ENCODE data around the gene MRO.
"Not testable (repeated sequence)": the region's sequence is repeated elsewhere in the genome, so short reads cannot be mapped to it uniquely, and the experiment has no call there.

Gene MRO

DNA sequence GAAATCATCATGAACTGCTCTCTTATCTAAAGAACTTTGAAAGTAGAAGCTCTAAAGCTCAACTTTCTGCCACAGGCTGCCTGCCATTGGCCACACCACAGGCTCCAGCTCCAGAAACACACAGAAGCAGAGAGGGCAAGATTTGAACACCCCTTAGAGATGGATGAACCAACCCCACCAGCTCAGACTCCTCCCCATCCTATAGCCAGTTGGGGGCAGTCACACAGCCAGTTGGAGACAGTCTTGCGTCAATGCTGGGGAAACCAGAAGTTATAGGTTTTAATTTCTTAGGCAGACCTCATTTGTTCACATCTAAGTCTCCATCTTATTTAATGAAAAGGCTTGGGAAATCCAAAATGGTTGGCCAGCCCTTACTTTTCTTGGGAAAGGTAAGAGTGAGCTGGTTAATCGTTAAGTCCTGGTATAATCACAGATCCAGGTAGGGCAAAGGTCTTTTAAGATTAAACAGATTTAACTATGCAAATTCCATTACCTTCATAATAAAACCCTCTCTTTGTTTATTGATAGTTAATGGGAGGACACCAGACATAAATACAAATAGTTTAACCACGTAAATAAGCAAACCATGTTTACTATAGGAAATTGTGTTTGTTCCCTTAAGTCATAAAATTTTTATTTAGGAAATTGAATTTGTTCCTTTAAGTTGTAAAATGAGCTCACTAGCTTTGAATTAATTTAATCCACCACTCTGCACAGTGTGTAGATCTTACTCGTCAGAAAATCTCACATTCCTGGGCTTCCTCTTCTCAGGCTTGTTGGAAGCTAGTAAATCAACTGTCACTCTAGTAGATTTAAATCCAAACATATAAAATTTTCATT, 28.0 kb downstream of the MRO start:
- DNase-seq (ENCODE audit: low spot score), result no peak

DNA sequence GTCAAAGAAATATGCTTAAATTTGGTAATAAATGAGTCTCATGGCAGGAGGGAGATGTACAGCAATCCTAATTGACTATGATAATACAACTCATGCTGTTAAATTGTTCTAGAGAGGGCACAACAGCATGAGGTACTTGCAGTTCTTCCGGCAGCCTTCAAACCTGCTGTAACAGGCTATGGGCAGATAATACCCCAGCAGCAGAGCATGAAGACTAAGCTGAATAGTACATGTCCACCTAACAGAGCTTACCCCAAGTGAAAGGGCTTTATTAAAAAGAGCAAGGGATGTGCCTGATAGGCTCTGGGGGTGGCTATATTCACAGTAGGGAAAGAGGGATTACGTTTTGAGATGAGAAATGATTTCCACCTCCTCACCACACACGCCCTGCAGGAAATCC, 28.9 kb downstream of the MRO start:
- no peak for DNase-seq (ENCODE audit: low spot score)

DNA sequence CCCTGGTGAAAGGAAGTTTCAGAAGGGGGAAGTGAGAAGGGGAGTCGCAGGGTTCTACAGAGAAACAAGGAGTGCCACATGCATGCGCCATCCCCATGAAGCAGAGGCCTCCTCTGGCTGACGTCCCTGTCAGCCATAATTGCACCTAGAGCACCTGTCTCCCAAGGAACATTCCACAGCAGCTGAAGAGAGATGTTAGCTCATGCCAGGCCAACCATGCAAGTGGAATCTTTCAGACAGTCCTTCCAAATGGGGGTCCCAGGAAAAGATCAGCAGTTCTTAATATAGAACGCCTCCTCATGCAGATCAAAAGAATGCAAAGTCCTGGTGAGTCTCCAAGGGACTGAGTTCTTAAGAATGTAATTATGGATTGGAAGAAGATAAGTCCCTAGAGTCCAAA, 29.6 kb downstream of the MRO start:
- DNase-seq (ENCODE audit: low spot score), result no peak

DNA sequence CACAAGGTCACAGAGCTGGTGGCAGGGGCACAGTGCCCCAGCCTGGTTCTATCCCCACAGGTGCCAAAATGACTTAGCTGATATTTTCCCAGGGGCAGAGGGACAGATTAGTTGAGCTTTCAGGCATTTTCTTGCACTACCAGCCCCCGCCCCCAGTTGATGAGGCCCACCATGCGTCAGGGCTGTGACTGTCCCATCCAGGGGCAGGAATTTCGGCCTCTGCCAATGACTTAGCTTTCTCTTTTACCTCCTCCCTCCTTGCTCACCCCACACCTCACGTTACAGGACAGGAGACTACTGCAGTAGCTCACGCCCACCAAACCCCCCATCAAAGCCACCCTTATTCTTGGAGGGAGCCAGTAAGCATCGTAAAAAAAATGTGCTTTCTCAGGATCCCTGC, 31.5 kb downstream of the MRO start:
- no peak for DNase-seq (ENCODE audit: low spot score)

DNA sequence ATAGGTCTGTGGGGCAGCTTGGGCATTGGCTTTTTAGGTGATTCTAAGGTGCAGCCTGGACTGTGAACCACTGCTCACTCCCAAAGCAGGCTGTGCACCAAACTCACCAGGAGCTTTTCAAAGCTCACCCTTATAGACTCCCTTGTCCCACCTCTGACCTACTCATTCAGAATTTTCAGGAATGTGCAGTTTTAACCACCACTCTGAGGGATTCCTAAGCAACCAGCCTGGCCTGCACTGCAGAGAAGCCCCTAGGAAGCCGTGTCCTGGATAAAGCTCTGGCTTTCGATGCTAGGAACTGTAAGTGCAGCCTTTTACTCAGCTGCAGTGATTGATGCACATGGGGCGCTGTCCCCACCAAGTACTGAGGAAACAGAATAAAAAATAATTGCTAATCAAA, 33.0 kb downstream of the MRO start:
- DNase-seq (ENCODE audit: low spot score), result no peak

DNA sequence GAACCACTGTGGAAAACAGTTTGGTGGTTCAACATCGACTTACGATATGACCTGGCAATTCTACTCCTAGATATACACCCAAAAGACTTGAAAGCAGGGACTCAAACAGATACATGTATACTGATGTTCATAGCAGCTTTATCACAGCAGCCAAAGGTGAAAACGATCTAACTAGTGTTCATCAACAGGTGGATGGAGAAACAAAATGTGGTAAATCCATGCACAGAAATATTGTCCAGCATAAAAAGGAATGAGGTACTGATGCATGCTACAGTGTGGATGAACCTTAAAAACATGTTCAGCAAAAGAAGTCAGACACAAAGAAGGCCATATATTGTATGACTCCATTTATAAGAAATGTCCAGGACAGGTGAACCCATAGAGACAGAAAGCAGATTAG, 36.3 kb downstream of the MRO start:
- no peak for DNase-seq (ENCODE audit: low spot score)

DNA sequence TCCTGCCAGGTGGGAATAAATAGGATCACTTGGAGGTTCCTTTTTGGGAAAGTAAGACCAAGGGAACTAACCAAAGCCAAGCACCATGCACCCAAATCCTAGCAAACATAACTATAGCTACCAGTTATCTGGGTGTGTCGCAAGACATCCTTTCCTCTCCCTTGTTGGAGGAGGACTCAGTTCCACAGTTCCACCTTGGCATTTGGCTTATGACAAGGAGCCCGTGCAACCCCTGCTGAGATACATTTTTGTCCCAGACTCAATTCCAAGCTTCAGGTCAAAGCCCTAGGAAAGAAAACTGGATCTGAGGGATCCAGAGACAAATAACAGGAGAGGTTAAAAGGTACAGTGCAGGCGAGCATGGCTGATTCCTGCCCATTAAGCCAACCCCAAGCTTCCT, 40.8 kb downstream of the MRO start:
- DNase-seq (ENCODE audit: low spot score), result not testable (repeated sequence)

DNA sequence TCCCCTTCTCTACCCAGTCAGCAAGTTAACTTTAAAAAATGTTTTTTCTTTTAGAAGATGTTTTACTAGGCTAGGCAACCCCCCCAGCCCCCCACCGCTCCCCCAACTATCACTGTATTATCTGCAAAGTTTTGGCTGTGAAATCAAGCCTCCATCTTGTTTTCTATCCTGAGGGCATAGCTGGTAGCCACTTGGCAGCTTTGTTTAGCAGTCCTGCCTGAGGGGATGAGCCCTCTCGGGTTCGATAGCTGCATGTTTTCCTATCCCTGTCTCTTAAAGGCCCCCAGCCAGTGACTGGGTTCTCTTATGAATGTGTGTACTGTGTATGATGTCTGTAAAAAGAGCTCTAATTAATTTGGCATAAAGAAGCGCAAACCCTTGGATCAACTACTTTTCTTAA, 43.4 kb downstream of the MRO start:
- no peak for DNase-seq (ENCODE audit: low spot score)

DNA sequence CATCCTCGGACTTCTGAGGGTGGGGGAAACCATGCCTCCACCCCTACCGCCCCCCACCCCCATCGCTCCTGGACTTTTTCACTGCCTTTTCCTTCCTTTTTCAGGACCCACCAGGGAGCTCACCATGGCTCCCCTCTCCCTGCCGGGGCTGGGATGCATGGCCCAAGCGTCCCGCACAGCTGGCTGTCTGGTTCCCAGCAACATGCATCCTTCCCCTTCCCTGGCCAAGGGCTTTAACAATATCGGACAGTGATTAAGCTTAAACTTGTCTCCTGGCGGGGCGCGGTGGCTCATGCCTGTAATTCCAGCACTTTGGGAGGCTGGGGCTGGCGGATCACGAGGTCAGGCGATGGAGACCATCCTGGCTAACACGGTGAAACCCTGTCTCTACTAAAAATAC, 44.1 kb downstream of the MRO start:
- DNase-seq (ENCODE audit: low spot score), result no peak

DNA sequence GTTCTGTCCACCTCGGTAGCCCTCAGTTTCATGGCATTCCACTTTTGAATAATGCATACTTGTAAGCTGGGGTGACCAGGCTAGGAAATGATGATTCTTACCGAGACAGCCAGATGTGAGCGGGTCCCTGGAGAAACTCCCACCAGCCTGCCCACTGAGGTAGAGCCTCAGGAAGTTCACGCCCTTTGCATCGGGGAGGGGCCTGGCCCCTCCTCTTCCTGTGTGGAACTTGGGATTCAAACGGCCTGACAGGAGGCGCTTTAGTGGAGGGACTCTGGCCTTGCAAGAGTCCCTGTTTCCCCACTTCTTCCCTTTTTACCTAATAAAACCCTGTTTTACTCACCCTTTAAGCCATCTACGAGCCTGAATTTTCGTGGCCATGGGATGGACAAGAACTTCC, 44.6 kb downstream of the MRO start:
- DNase-seq (ENCODE audit: low spot score), result no peak

DNA sequence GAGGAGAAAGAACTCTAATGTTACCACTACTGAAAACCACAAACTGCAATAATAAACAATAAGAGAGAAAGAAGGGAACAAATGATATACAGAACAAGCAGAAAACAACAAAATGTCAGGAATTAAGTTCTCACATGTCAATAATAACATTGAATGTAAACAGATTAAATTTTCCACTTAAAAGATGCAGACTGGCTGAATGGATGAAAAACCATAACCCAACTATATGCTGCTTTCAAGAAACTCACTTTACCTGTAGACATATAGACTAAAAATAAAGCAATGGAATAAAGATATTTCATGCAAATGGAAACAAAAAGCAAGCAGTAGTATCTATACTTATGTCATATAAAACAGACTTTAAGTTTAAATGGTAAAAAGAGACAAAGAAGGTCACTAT, 50.4 kb downstream of the MRO start:
- no peak for DNase-seq (ENCODE audit: low spot score)

DNA sequence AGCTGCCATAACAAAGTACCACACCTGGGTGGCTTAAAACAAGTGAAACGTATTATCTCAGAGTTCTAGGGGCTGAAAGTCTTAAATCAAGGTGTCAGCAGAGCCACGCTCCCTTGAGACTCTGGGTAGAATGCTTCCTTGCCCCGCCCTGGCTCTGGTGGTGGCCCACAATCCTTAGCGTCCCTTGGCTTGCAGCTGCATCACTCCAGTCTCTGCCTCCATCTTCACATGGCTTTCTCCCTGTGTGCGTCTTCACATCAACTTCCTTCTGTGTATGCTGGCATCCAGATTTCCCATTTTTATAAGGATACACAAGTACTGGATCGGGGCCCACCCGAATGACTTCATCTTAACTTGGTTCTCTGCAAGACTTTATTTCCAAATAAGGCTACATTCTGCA, 62.5 kb downstream of the MRO start:
- DNase-seq (ENCODE audit: low spot score), result no peak

DNA sequence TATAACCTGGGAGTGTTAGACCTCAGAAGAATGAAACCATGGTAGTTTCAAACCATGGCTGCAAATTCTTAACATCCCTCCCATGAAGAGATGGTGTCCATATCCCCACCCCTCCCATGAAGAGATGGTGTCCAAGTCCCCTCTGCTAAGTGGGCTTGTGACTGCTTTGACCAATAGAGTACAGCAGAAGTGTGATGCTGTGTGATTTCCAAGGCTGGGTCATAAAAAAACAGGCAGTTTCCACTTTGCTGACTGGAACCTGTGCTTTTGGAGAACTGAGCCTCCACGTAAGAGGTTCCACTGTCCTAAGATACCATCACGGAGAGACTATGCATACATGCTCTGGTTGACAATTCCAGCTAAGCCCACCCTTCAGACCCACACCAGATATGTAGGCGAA, 65.5 kb downstream of the MRO start:
- no peak for DNase-seq (ENCODE audit: low spot score)

DNA sequence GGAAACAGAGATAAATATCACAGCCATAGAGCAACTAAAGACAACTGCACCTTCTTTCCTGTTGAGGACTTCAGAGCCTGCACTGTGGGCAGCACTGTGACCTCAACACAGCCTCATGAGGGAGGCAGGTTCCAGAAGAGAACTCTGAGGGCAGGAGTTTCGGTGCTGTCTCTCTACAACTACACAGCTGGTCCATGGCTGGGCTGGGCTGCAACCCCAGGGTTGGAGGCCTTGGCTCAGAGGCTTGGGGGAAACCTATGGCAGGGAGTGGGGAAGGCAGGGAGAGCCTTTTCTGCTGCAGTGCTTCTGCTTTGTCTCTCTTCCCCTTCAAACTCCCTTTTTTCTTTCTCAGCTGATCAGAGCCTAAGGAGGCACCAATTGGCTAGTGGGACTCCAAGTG, 66.5 kb downstream of the MRO start:
- no peak for DNase-seq (ENCODE audit: low spot score)

DNA sequence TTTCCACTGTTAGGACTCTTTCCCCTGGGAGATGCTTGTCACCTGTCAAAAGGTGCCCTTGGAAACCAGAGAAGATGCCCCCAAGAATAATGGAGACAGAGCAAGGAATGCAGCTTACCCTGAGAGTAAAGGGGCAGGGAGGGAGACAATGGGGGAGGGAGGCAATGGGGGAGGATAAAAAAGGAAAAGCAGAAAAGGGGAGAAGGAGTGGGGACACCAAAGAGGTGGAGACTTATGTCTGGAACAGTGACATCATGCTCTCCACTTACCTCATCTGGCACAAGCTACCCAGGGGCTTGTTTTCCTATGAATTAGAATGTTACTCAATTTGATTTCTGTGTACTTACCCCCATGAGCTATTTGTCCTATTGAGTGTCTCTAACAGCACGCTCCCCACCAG, 67.9 kb downstream of the MRO start:
- DNase-seq (ENCODE audit: low spot score), result no peak

DNA sequence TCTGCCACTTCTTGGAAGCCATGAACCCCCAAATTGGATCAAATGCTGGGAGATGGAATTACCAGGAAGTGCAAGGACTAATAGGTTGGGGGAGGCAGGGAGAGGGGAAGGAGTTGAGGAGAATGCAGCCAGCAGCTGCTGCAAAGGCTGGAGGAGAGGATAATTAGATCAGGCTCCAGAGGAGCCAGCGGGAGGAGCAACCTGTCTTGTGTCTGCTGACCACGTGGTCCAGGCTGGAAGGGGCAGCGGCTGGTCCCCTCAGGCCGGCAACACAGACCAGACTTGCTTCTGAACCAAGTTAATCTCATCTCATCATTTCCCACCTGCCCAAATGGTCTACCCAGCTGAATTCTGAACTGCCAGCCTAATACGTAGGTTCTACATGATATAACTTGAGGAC, 68.3 kb downstream of the MRO start:
- DNase-seq (ENCODE audit: low spot score), result no peak

DNA sequence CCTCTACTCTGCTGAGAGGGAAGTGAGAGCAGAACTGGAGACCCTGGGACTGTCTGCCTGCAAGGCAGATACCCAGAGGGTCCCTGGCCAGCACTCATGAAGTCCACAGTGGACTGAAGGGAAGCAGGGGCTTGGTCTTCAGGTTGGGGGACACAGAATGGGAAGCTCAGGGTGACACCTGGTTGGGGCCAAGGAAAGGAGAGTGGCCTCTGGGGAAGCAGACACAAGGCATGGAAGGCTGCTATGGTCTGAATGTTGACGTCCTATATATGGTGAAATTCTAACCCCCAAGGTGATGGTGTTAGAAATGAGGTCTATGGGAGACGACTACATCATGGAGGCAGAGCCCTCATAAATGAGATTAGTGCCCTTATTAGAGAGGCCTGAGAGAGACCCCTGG, 69.3 kb downstream of the MRO start:
- no peak for DNase-seq (ENCODE audit: low spot score)

DNA sequence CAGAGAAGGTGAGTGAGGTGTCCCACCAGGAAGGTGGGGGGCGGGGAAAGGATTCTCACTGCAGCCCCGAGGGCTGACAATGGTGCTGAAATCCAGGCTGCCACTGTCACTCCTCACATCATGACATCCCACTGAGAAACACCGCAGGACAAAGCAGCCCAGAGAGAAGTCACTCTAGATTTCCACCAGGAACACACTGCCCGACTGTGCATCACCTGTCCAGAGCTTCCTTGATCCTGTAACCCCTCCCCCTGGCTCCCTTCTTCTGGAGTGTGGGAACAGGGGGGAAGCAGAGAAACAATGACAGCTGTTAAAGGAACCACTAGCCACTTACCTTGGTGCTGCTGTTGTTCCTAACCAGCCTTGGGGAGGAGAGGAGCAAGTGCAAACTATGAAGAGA, 69.9 kb downstream of the MRO start:
- DNase-seq (ENCODE audit: low spot score), result no peak

DNA sequence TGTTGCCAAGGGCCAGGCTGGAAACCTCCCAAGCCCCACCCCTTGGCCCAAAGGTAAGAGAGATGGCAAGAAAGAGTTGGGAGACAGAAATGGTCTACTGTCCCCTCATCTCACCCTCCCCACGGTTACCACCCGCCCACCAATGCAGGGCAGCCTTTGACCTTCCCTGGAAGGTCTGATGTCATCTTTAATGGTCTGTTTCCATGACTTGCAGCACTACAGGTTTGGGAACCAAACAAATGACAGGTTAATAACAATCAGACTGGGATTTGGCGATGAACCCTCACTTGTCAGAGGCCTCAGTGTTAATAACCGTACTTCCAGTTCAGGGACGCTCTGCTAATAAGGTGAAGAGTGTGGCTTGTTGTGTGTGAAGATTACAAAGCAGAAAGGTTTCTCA, 70.4 kb downstream of the MRO start:
- DNase-seq (ENCODE audit: low spot score), result no peak

DNA sequence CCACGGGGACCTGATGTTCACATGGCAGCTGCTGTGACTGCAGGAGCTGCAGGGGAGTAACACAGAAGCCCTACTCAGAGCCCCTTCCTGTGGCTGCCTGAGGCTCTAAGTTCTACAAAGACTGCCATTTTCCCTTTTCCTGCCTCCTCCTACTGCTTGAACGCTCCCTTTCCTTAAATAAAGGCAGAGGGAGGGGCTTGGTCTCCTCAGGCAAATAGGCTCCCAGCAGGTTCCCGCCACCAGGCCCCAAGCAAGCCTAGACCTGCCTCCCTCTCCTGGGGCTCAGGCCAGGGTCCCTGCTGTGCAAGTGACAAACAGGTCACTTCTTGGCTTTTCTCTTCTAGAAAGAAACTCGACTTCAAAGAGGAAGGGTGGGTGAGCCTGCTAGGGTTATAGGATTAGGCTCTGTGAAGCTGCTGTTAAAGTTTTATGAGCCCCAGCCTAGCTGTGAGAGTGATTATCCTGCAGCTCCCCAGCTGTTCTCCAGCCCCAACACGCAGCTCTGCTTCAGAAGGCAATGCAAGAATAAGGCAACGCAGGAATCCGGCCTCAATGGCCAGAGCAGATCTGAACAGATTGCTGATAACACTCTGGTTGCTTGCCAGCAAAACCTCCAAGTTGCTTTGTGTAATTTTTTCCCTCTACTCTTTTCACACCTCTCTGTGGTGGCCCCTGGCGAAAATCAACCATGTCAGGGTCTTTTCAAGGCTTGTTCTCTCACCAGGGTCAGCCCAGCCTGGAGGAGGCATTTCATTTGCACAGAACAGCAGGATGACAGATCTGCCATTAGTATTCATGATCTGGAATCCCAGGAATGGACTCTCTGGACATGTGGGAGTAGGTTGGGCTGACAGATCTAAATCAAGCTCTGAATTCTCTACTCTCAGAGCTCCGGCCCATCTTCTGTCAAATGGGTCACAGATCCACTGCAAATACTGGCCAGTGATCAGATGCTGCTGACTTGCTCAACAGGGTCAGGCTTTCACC, 71.3 kb downstream of the MRO start:
- no peak for DNase-seq (ENCODE audit: low spot score)

DNA sequence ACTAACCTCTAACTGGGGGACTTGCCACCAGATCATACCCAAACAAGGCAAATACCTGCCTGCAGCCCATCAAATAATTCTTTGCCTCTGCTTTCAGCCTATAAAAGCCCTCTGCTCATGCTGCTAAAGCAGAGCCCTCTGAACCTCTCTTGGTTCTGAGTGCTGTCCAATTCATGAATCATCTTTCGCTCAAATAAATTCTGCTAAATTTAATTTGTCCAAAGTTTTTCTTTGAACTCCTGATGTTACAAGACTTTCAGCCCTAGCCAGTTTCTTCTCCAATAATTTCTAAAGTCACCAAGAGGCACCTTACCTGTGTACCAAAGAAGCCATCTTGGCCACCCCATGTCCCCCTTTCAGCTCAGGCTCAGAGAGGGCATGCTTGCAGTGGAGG, 72.0 kb downstream of the MRO start:
- no peak for DNase-seq (ENCODE audit: low spot score)

DNA sequence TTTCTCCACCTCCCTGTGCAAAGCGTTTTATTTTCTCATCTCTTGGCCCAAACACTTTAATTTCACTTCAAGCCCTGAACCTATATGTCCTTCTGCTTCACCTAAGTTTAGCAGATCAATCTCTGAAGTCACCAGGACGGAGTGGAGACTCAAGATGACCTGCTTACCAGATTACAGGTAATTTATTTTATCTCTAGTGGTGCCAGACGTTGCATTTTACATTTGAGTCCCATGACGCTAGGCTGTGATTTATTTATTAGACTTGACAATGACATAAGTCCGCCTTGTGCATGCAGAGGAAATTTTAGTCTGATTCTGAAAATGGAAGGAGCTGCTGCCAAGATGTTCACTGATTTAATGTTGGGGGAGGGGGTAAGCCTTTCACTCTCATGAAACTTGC, 73.9 kb downstream of the MRO start:
- no peak for DNase-seq (ENCODE audit: low spot score)
